HG02840 (cell line): Measurements from ENCODE around the gene TUFM.
"Not testable (repeated sequence)": the region's sequence is repeated elsewhere in the genome, so short reads cannot be mapped to it uniquely, and the experiment has no call there.

Source experiments
- ATAC-seq: cut with Tn5 transposase; IDR thresholded peaks from one replicate; pipeline ENCODE4 v1.9.1; 2021; ENCODE audit warnings: mild to moderate bottlenecking, moderate library complexity, moderate number of reproducible peaks; ENCODE audit not compliant: unreplicated experiment, low FRiP score

Gene TUFM

DNA sequence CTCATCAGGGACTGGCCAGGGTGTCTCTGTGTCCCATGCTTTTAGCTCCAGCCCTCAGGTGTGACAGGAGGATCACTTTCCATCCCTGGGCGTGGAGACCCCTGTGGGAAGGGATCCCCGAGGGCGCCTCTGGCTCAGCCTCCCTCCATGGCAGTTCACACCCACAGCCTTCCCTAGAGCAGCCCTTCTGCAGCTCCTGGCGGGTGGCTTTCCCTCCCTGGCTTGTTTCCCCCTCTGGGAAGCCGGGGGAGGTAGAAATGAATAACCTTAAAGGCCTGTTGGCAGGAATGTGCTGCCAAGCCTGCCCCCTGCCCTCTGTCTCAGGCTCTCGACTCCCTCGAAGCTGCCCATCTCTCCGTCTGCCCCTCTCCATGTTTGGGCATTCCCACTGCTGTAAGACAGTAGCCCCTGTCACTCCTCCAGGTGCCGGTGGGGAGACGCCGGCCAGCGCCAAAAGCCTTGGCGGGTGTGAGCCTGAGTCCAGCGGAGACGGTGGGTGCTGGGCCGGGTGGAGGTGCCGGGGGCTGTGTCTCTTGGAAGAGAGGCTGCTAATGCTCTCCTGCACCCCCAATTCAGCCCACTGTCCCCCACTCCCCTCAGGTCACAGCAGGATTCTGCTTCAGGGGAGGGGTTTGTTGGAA lies 30.0 kb upstream of the TUFM start:
- no peak for ATAC-seq

DNA sequence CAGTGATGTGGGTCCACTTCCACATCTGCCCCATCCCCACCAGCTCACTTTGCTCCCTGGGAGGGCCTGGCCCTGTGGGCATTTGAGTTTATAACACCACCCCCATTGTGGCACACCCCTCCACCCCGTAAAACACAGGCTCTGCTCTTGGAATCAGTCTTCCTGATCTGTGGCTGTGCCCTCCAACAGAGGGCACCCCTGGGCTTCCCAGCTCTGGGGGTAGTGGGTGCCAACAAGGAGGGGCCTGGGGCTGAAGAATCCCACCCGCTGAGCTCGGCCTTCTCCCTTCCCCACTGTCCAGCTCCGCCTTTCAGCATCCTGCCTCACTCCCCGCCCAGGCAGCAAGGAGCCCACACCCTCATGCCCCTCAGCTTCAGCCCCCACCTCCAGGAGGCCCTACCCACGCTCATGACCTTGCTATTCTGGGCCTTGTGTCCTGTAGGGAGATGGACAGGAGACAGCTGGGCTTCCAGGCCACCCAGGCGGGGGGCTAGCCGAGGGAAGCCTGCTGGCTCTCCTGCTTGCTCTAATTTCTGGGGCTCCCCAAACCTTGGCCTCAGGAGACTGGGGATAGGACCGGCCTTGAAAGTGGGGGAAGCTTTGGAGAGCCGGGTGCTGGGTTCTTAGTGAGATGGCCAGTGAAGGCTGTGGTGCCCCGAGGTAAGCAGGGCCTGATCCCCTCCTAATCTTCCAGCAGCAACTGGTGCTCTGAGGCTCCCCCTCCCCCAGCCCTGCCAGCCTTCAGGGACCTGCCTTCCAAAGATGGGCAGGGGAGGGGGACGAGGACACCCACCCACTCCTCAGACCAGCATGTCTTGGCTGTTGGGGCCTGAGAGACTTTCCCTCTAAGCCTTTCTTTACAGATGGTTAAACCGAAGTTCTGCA lies 29.2 kb upstream of the TUFM start:
- no peak for ATAC-seq

- ATAC-seq: no peak
These were observed 28.3 kb upstream of the TUFM start for GRCh38 chr16:28874406-28874805.

GRCh38 chr16:28873543-28874201 lies 27.5 kb upstream of the TUFM start:
- ATAC-seq: no peak

GRCh38 chr16:28872952-28873351 lies 26.8 kb upstream of the TUFM start:
- ATAC-seq: no peak

GRCh38 chr16:28869201-28869600 lies 23.1 kb upstream of the TUFM start:
- ATAC-seq: no peak

DNA sequence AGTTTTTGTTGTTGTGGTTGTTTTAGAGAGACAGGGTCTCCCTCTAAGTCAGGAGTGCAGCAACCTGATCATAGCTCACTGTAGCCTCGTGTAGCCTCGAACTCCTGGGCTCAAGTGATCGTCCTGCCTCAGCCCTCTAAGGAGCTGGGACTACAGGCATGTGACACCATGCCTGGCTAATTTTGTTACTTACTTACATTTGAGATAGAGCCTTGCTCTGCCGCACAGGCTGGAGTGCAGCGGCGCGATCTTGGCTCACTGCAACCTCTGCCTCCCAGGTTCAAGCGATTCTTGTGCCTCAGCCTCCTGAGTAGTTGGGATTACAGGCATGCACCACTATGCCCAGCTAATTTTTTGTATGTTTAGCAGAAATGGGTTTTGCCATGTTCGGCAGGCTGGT lies 21.5 kb upstream of the TUFM start:
- not testable (repeated sequence) for ATAC-seq

DNA sequence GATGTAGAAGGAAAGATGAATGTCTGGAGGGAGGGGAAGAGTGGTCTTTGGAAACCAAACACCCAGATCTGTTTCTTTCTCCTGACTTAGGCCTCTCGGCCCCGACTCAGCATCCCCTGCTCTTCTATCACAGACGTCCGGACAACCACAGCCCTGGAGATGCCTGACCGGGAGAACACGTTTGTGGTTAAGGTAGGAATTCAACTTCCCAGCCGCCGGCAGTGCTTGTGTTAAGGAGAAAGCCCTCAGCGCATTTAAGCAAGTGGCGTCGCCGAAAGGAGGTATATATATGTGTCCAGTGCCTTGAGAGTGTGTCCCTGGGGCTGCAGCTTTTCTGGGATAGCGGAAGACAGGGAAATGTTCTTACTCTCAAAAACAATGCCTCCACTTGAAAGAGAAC lies 21.1 kb upstream of the TUFM start:
- no peak for ATAC-seq

- no peak for ATAC-seq
These were observed 20.3 kb upstream of the TUFM start for GRCh38 chr16:28866454-28866804.

- ATAC-seq: no peak
These were observed 19.7 kb upstream of the TUFM start for GRCh38 chr16:28865722-28866453.

DNA sequence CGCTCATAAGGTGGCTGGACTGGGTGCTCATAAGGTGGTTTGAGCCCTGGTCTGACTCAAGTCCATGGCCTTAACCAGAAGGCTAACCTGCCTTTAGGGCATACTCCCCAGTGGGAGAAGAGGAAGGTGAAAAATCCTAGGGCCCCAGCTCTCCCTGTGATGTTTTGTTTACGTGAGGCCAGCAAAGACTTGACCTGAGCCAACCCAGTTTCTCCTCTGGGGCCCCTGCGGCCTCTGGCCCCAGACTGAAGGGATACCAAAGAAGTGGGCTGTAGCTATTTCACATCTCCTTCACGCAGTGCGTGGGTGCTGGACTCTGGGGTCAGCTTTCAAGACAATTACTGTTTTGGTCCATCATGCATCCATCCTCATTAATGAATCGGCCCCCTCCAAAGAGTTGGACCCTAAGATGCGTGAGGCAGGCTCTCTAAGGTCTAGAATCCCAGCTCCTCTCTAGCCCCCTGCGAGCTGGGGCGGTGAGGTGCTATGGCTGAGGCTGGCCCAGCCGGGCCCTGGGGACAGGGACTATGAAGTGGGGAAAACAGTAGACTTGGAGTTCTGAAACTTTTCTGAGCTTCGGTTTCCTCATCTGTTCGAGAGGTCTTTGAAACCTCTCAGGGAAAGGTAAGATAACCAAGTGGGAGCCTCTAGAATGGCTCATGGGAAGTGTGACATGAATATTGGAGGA lies 19.0 kb upstream of the TUFM start:
- ATAC-seq: no peak

DNA sequence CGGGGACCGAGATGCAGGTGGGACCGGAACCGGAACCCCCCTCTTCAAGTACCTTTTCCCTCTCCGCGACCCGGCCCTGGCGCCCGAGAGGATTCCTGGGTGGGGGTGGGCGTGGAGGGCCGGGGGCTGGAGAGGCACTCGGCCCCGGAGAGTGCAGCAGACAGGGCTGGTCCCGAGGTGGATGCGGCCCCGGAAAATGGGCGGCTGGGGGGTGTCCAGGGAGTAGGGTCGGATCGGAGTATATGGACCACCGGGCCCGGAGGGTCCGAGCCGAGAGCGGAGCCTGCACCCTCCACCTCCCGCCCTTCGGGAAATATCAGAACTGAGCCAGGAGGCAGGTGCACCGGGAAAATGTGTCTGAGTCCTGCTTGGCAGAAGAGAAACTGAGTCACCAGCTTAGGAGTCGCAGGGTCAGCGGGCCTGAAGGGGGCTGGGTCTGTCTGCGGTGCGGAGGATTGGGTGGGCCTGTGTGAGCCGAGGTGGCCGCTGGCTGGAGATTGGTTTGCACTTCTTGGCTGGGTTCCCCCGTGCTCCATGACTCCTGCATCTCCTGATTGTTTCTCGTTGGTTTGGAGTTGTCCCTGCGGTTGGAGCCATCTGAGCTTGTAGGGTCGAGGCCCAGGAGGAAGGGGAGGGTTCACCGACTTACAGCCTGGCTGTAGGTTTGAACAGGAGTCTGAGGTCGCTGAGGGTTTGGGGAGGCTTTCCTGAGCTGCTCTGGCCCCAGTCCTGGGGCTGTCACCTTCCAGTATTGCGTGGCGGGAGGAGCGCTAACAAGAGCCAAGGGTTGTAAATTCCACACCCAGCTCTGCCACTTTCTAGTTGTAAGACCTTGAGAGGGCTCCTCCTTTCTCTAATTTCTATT lies 18.0 kb upstream of the TUFM start:
- no peak for ATAC-seq

GRCh38 chr16:28859326-28859725 lies 13.2 kb upstream of the TUFM start:
- no peak for ATAC-seq

- ATAC-seq: no peak
These were observed 12.3 kb upstream of the TUFM start for GRCh38 chr16:28858421-28858820.

DNA sequence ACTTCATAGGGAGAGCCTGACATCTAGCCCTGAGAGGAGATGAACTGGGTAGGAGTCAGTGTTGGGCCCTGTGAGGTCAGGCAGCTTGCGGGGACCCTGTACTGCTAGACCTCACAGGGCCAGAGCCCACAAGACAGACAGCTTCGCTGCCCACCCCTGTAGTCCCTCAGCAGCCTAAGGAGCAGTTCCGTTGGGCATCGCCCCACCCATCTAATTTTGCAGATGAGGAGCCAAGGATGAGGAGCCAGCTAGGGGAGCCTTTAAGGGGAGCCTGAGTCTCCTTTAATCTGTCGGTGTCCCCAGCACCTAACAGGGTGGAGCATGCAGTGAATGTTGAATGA lies 755 bp upstream of the TUFM start:
- peak; percentile 2 for ATAC-seq

- ATAC-seq: peak; percentile 10
These were observed 428 bp downstream of the TUFM start for GRCh38 chr16:28845761-28846079.

- ATAC-seq: no peak
These were observed 855 bp downstream of the TUFM start for GRCh38 chr16:28845293-28845692.

- ATAC-seq: no peak
These were observed 1.8 kb downstream of the TUFM start for GRCh38 chr16:28844226-28844885.

DNA sequence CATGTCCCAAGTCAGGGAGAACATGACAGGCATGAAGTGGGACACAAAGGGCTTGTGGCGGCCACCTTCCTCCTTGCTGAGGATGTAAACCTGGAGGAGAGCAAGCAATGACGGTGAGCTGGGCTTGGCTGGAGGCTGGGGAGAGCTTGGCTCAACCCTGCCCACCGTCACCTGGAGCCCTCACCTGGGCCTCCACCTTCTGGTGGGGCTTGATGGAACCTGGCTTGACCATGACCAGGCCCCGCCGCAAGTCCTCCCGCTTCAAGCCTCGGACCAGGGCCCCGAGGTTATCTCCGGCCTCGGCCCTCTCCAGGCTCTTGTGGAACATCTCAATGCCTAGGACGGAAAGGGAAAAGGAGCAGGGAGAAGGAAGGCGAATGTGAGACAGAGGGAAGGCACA lies 2.4 kb downstream of the TUFM start:
- ATAC-seq: no peak
